GM18505 (cell line): ENCODE measurements around the gene FSTL4.

Source experiments
- ATAC-seq: cut with Tn5 transposase; IDR thresholded peaks from one replicate; pipeline ENCODE4 v1.9.1; 2021; ENCODE audit not compliant: unreplicated experiment
- POLR2A ChIP-seq: IDR thresholded peaks from 4 replicates; pipeline ENCODE4 v1.6.1; 2011; ENCODE audit warnings: borderline replicate concordance; ENCODE audit not compliant: insufficient read depth, insufficient read length; ENCODE audit errors: extremely low read depth

FSTL4 gene

DNA sequence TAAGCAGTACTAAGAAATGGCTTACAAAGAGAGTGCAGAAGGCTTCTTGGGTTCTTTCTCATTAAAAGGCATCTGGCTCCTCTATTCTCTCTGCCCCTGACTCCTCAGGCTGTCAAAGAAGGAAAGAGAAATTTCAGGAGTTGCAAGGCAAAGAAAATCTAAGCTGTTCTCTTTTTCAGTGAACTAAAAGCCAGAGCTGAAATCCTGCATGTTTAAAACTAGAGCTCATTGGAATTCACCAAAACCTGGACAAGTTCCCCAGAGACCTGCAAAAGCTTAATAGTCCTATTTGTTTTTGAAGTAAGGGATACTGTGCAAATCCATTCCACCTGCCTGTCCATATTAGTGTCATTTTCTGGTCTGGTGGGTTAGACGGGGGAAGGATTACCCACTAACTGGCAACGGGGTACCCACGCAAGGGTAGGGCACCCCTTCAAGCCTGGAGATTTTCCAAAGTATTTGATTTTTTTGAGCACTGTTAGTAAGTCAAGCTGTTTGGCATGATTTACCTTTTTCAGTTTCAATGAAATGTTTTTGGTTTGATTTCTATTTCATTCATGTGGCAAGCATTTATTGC is 179.3 kb downstream of the FSTL4 start:
- ATAC-seq: no peak
- TF ChIP-seq POLR2A: no peak

GRCh38 chr5:133431326-133431865 is 180.9 kb downstream of the FSTL4 start:
- TF ChIP-seq POLR2A: no peak

GRCh38 chr5:133430095-133430494 is 182.2 kb downstream of the FSTL4 start:
- no peak for ATAC-seq
- no peak for TF ChIP-seq POLR2A

More at GRCh38 chr5:133431326-133431865, 180.9 kb downstream of the FSTL4 start:
- no peak for ATAC-seq

- TF ChIP-seq POLR2A: no peak
- no peak for ATAC-seq
These were observed 183.3 kb downstream of the FSTL4 start for GRCh38 chr5:133429046-133429445.

DNA sequence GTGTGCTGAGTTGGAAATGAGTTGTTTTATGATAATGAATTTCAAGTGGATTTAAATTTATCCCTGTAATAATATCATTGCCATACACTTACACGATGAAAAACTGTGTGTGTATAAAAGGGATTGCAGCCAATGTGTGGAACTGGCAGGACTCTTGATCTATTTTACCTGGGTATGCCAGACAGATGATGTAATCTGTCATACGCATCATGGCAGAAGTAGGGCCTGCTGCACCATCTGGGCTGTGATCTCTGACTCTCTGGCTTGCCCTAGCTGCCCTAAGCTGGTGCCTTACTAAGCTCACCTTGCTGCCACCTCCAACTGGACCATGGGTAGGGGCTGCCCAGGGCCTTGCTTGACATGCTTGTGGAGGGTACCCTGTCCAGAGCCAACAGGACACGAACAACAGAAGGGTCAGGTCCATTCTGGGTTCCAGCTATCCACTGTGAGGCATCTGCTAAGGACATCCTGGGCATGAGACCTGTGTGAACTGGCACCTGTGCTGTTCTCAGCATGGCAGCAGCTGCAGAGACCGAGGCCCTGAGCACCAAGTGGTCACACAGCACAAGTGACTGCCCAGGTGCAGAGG is 184.2 kb downstream of the FSTL4 start:
- TF ChIP-seq POLR2A: no peak
- ATAC-seq: no peak

DNA sequence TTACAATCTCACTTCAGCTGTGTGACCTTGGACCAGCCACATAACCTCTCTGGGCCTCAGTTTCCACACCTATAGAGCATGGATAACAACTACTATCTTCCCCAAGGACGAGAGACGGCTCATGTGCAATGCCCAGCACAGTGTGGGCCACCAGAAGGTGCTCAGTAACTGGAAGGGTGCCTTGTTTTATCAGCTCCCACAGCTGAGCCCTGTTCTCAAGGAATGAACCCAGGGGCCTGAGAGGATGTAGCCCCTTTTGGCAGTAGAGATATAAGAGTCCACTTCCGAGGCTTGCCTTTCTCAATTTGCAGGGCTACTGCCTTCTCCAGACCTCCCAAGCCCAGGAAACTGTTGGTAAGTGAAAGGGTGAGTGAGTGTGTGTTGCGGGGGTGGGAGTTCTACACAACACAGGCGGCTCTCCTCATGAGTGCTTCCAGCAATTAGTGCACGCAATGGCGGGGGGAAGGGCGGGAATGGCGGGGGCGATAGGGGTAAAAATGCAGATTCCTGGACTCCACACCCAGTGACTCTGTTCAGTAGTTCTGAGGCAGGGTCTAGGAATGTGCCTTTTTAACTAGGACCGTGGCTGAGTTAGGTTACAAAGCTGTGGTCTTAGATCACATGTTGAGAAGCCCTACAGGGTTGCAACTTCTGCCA is 185.1 kb downstream of the FSTL4 start:
- ATAC-seq: no peak
- no peak for TF ChIP-seq POLR2A

GRCh38 chr5:133426264-133426663 is 186.1 kb downstream of the FSTL4 start:
- TF ChIP-seq POLR2A: no peak
- ATAC-seq: no peak

DNA sequence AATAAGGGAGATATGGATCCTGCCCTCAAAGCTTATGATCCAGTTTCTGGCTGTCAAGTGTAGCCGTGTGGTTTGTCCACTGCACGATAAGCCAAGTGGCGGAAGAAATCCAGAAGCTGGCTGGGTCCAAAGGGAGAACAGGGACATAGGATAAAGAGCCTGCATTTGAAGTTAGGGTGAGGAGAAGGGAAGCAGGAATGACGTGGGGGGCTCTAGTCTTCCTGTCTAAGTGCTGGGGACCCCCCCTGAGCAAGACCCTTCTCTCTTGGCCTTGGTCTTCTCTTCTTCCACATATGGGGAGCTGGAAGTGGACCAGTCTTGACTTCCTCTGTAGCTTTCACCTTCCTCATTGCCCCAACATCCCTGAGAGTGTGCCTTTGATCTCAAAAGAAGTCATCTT is 186.6 kb downstream of the FSTL4 start:
- no peak for ATAC-seq

GRCh38 chr5:133425222-133425621 is 187.1 kb downstream of the FSTL4 start:
- no peak for TF ChIP-seq POLR2A
- ATAC-seq: no peak

More for the DNA sequence above, 186.6 kb downstream of the FSTL4 start:
- TF ChIP-seq POLR2A: no peak

- no peak for TF ChIP-seq POLR2A
These were observed 188.6 kb downstream of the FSTL4 start for GRCh38 chr5:133423618-133424282.

GRCh38 chr5:133423011-133423617 is 189.2 kb downstream of the FSTL4 start:
- ATAC-seq: no peak

More at GRCh38 chr5:133423618-133424282, 188.6 kb downstream of the FSTL4 start:
- no peak for ATAC-seq

DNA sequence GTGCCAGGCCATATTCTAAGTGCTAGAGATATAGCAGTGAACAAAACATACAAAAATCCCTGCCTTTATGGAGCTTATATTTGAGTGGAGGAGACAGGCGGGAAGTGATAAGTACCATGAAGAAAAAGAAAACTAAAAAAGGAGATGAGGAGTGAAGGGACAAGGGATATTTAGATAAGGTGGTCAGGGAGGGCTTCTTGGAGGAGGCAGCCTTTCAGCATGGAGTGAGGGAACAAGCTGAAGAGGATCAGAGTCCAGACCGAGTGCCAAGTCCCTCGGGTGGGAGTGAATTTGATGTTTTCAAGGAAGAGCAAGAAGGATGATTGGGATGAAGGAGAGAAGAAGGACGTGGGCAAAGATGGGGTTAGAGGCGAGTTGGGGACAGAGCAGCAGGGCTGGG is 190.5 kb downstream of the FSTL4 start:
- ATAC-seq: no peak
- TF ChIP-seq POLR2A: no peak

More at GRCh38 chr5:133423011-133423617, 189.2 kb downstream of the FSTL4 start:
- TF ChIP-seq POLR2A: no peak

DNA sequence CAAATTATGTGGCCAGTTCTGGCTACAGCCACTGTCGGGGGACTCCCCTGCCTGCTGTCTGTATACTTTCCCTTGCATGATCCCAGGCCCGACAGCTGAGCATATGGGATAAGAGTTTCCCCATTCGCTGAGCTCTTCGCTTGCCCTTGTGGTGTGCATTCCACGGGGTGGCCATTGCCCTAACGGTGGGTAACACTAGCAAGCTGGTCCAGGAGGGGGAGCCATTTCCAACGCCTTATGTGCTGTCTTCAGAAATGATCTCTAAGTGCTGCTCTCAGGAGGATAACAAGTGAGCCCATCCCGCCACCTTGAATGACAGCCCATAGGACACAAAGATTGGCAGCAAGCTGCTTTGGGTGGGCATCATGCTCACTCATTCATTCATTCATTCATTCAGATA is 190.9 kb downstream of the FSTL4 start:
- no peak for ATAC-seq
- no peak for TF ChIP-seq POLR2A

GRCh38 chr5:133420440-133421301 is 191.7 kb downstream of the FSTL4 start:
- ATAC-seq: no peak
- no peak for TF ChIP-seq POLR2A
